ENCODE measurements around the gene SYT9. TPM values are rescaled to one million over a fixed set of nuclear protein-coding genes. Genes with fewer than 3 reads are reported as not detected.

Gene SYT9
- total RNA-seq, 1 donor from 2014 or later = 1.0 TPM

DNA sequence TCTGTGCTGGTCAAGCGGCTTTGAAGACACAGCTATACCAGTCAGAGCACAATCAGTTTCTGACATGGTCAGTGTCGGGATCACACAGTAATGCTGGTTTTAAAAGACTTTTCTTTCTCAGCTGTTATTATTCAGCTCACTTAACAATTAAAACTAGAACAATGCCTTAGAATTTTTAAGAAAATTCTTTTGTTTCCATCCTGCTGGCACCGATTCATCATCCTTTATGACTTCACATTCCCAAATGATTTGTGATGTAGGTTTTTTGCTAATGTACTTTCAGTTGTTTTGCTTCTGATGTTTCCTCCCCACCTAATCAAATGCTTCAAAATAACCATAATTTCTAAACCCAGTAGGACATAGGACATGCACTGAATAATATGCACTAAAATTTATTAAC, 199.1 kb downstream of the SYT9 start:
- no peaks in the 10 kb centered on the region for H3K27me3 ChIP-seq (ENCODE audit: control insufficient read depth, insufficient read depth, low read length)
- H3K36me3 ChIP-seq (ENCODE audit: control insufficient read depth, insufficient read depth, low read length) = no peaks in the 10 kb centered on the region
- TF ChIP-seq, protein P1, sequence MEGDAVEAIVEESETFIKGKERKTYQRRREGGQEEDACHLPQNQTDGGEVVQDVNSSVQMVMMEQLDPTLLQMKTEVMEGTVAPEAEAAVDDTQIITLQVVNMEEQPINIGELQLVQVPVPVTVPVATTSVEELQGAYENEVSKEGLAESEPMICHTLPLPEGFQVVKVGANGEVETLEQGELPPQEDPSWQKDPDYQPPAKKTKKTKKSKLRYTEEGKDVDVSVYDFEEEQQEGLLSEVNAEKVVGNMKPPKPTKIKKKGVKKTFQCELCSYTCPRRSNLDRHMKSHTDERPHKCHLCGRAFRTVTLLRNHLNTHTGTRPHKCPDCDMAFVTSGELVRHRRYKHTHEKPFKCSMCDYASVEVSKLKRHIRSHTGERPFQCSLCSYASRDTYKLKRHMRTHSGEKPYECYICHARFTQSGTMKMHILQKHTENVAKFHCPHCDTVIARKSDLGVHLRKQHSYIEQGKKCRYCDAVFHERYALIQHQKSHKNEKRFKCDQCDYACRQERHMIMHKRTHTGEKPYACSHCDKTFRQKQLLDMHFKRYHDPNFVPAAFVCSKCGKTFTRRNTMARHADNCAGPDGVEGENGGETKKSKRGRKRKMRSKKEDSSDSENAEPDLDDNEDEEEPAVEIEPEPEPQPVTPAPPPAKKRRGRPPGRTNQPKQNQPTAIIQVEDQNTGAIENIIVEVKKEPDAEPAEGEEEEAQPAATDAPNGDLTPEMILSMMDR (IDR thresholded peaks at IDR 0.05; ENCODE audit: insufficient read depth, low read length, poor library complexity, severe bottlenecking) = no peak
- no peak overlapping the region for H3K4me3 ChIP-seq (ENCODE audit: low read depth, low read length)
- no peak for DNase-seq (ENCODE audit: low read depth)

DNA sequence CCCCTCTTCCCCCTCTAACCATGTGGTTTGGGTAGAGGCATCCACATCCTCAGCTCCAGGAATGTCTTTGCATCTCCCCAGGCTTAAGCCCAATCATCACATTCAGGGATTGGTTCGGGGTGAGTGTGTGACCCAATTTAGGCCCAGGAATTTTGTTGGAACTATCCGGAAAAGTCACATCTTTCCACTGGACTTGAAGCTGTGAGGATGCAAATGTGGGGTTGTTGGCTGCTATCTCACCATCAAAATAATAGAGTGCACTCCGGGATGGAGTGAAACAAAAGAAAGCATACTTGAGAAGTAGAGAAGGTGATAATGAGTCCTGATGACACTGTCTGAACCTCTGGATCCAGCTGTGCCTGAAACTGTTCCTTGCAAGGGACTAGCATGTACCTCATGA, 199.8 kb downstream of the SYT9 start:
- DNase-seq (ENCODE audit: low read depth) = no peak
- TF ChIP-seq, protein P1 (IDR thresholded peaks at IDR 0.05; ENCODE audit: insufficient read depth, low read length, poor library complexity, severe bottlenecking) = no peak
- Histone ChIP-seq H3K4me3 (ENCODE audit: low read depth, low read length) (no peak overlapping the region), H3K27me3 (ENCODE audit: control insufficient read depth, insufficient read depth, low read length) (no peaks in the 10 kb centered on the region), H3K36me3 (ENCODE audit: control insufficient read depth, insufficient read depth, low read length) (no peaks in the 10 kb centered on the region)

DNA sequence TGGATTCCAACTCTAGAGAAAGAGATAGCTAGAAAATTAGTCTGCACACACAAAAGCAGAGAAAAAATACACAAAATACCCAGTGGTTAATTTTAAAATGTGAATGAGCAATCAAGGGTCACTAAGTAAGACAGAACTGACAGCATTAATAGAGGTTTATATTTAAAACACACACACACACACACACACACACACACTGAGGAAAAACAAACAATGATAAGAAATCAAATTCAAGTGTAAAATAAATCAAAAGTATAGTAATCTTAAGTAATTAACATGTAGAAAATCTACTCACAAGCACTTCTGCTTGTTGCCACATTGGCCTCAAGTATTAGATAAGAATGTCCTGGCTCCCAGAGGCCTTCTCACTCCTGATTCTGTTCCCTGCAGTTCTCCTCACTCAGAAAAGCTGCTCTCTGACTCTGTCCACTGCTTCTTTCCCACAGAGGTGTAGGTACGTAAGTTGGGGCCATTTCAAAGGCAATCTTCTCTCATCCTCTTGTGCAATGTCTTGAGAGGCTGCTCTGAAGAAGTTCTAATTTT, 200.3 kb downstream of the SYT9 start:
- no peak for DNase-seq (ENCODE audit: low read depth)
- Histone ChIP-seq H3K4me3 (ENCODE audit: low read depth, low read length) (no peak overlapping the region), H3K27me3 (ENCODE audit: control insufficient read depth, insufficient read depth, low read length) (no peaks in the 10 kb centered on the region), H3K36me3 (ENCODE audit: control insufficient read depth, insufficient read depth, low read length) (no peaks in the 10 kb centered on the region)
- TF ChIP-seq, protein P1 (IDR thresholded peaks at IDR 0.05; ENCODE audit: insufficient read depth, low read length, poor library complexity, severe bottlenecking) = no peak

DNA sequence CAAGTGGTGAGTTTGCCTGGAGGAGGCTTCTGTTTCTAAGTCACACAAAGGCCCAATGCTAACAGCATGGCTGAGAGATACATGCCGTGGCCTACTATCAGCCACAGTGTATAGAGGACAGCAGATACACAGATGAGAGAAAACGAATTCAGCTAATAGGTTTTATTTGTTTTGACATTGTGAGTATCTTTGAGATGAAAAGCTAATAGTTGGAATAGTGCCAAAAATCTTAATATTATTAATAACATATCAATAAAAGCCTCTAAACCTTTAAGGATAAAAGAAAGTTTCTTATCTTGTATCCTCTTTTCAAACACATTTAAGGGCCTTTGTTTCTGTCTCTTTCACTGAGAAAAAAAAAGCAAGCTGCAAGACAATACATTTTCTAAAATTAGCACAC, 203.2 kb downstream of the SYT9 start:
- DNase-seq (ENCODE audit: low read depth) = no peak
- TF ChIP-seq, protein P1 (IDR thresholded peaks at IDR 0.05; ENCODE audit: insufficient read depth, low read length, poor library complexity, severe bottlenecking) = no peak
- Histone ChIP-seq H3K4me3 (ENCODE audit: low read depth, low read length) (no peak overlapping the region), H3K27me3 (ENCODE audit: control insufficient read depth, insufficient read depth, low read length) (no peaks in the 10 kb centered on the region), H3K36me3 (ENCODE audit: control insufficient read depth, insufficient read depth, low read length) (no peaks in the 10 kb centered on the region)

DNA sequence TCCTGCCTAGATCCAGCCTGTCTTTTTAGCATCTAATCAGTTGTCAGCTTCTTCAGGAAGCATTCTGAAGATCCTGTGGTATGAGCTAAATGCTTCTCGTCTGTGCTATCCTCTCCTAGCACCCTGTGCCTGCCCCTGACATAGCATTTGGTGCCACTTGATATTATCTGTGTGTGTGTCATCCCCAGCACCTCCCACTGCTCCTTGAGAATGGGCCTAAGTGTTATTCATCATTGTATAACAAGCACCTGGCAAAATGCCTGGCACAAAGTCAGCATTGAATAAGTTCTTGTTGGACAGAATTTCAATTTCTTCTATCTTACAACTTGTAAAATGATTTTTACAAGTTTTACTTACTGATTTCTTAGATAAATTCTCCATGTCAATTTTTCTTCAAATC, 205.5 kb downstream of the SYT9 start:
- TF ChIP-seq, protein P1 (IDR thresholded peaks at IDR 0.05; ENCODE audit: insufficient read depth, low read length, poor library complexity, severe bottlenecking) = no peak
- DNase-seq (ENCODE audit: low read depth) = no peak
- H3K4me3 ChIP-seq (ENCODE audit: low read depth, low read length) = no peak overlapping the region
- H3K27me3 ChIP-seq (ENCODE audit: control insufficient read depth, insufficient read depth, low read length) = no peaks in the 10 kb centered on the region
- no peaks in the 10 kb centered on the region for H3K36me3 ChIP-seq (ENCODE audit: control insufficient read depth, insufficient read depth, low read length)

DNA sequence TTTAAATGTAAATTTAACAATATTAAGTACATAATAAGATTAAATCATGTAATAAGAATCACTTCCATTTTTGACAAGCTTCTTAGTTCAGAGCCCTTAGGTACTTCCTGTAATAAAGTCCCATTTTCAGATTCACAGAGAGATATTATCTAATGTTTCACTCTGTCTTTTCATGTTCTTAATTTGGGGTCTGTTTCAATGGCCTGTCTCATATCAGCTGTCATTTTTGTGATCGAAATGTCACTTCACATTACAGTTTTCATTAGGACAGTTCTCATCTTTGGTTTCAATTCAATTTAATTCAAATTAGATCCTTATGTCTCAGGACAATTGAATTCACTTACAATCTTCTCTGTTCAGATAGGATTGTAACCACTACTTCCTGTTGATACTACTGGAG, 211.0 kb downstream of the SYT9 start:
- Histone ChIP-seq H3K4me3 (ENCODE audit: low read depth, low read length) (no peak overlapping the region), H3K27me3 (ENCODE audit: control insufficient read depth, insufficient read depth, low read length) (no peaks in the 10 kb centered on the region), H3K36me3 (ENCODE audit: control insufficient read depth, insufficient read depth, low read length) (no peaks in the 10 kb centered on the region)
- TF ChIP-seq, protein P1 (IDR thresholded peaks at IDR 0.05; ENCODE audit: insufficient read depth, low read length, poor library complexity, severe bottlenecking) = no peak
- no peak for DNase-seq (ENCODE audit: low read depth)
